MV-4-11 (cell line): ENCODE results near the gene ATXN10.
"Not testable (repeated sequence)": the region's sequence is repeated elsewhere in the genome, so short reads cannot be mapped to it uniquely, and the experiment has no call there.

Source experiments
- DNase-seq: peaks from one replicate; lab custom pipeline; 2025; lab: John Stamatoyannopoulos, UW

ATXN10 gene

GRCh38 chr22:45644714-45645113 lies 26.9 kb upstream of the ATXN10 start:
- no peak for DNase-seq

- DNase-seq: no peak
These were observed 26.5 kb upstream of the ATXN10 start for GRCh38 chr22:45645150-45645525.

- DNase-seq: peak; percentile 19
These were observed 25.9 kb upstream of the ATXN10 start for GRCh38 chr22:45645526-45646414.

- no peak for DNase-seq
These were observed 24.0 kb upstream of the ATXN10 start for GRCh38 chr22:45647532-45648225.

GRCh38 chr22:45648301-45649117 lies 23.1 kb upstream of the ATXN10 start:
- peak; percentile 4 for DNase-seq

GRCh38 chr22:45649809-45650208 lies 21.8 kb upstream of the ATXN10 start:
- DNase-seq: no peak

GRCh38 chr22:45650721-45651120 lies 20.9 kb upstream of the ATXN10 start:
- DNase-seq: no peak

- DNase-seq: no peak
These were observed 19.6 kb upstream of the ATXN10 start for GRCh38 chr22:45651931-45652528.

GRCh38 chr22:45656577-45656976 lies 15.1 kb upstream of the ATXN10 start:
- no peak for DNase-seq

GRCh38 chr22:45657701-45658100 lies 13.9 kb upstream of the ATXN10 start:
- peak; percentile 62 for DNase-seq

- DNase-seq: no peak
These were observed 7.4 kb upstream of the ATXN10 start for GRCh38 chr22:45664136-45664646.

GRCh38 chr22:45667486-45667885 lies 4.1 kb upstream of the ATXN10 start:
- no peak for DNase-seq

GRCh38 chr22:45670363-45670762 lies 1.3 kb upstream of the ATXN10 start:
- not testable (repeated sequence) for DNase-seq

GRCh38 chr22:45670981-45671782 lies 452 bp upstream of the ATXN10 start:
- no peak for DNase-seq

- no peak for DNase-seq
These were observed 1.2 kb downstream of the ATXN10 start for GRCh38 chr22:45672564-45673481.

GRCh38 chr22:45673482-45674175 lies 2.0 kb downstream of the ATXN10 start:
- DNase-seq: peak; percentile 83

- no peak for DNase-seq
These were observed 4.4 kb downstream of the ATXN10 start for GRCh38 chr22:45676024-45676423.

- no peak for DNase-seq
These were observed 5.4 kb downstream of the ATXN10 start for GRCh38 chr22:45677063-45677462.
